ENCODE measurements around the gene SMAD5. TPM values are rescaled to one million over a fixed set of nuclear protein-coding genes. Genes with fewer than 3 reads are reported as not detected.
A peak's percentile ranks its signal among the peaks of the same experiment; 100 is the strongest.

SMAD5 gene
- total and polyA plus RNA-seq, 8 donors = 4.3 to 46.1 (median 20.7) TPM

GRCh38 chr5:136186796-136187195 is 54.2 kb downstream of the SMAD5 start:
- intact Hi-C loops (cut with DNase I) = no loop called here
- H3K4me3 ChIP-seq = no peak overlapping the region
- WGBS, 2 donors = 18 to 21% methylated on average over 2 of the region's 2 CpGs
- no peaks in the 10 kb centered on the region for H3K9me3 ChIP-seq
- peak in 1 of 4 donors; percentile 22 for ATAC-seq
- no peak for DNase-seq
- peaks cover 0 to 3% (median 2%) of the 10 kb centered on the region in 3 donors for H3K4me1 ChIP-seq
- H3K36me3 ChIP-seq = no peaks in the 10 kb centered on the region
- no peak for FAIRE-seq
- H3K27me3 ChIP-seq = no peaks in the 10 kb centered on the region
- no peak overlapping the region for H3K27ac ChIP-seq
- no peak for TF ChIP-seq CTCF (IDR thresholded peaks at IDR 0.05)

DNA sequence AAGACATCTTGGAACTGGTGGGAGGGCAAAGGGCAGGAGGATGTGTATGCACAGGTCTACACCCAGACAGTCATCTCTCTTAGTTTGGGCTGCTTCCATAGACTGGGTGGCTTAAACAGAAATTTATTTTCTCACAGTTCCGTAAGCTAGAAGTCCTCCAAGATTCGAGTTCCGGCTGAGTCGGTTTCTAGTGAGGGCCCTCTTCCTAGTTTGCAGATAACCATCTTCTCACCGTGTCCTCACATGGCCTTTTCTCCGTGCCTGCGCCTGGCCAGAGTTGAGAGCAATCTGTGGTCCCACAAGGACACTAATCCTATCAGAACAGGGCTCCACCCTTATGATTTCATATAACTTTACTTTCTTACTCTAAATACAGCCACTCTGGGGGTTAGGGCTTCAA is 56.2 kb downstream of the SMAD5 start:
- no peaks in the 10 kb centered on the region for H3K9me3 ChIP-seq
- no peak for FAIRE-seq

GRCh38 chr5:136190091-136190720 is 57.6 kb downstream of the SMAD5 start:
- no peak for ATAC-seq
- FAIRE-seq = no peak

More for the DNA sequence above, 56.2 kb downstream of the SMAD5 start:
- peaks cover 0 to 7% (median 7%) of the 10 kb centered on the region in 3 donors for H3K4me1 ChIP-seq
- H3K36me3 ChIP-seq = no peaks in the 10 kb centered on the region
- ATAC-seq = no peak
- no peak overlapping the region for H3K27ac ChIP-seq
- intact Hi-C loops (cut with DNase I) = no loop called here
- TF ChIP-seq CTCF (IDR thresholded peaks at IDR 0.05) = no peak
- WGBS, 2 donors = 91 to 95% methylated on average over 7 of the region's 7 CpGs
- no peak overlapping the region for H3K4me3 ChIP-seq
- no peaks in the 10 kb centered on the region for H3K27me3 ChIP-seq
- DNase-seq = no peak

GRCh38 chr5:136190904-136191303 is 58.3 kb downstream of the SMAD5 start:
- no peak overlapping the region for H3K27ac ChIP-seq
- no peaks in the 10 kb centered on the region for H3K36me3 ChIP-seq
- no peak overlapping the region for H3K4me3 ChIP-seq
- TF ChIP-seq CTCF (IDR thresholded peaks at IDR 0.05) = no peak
- ATAC-seq (no peak), DNase-seq (no peak), FAIRE-seq (no peak)
- intact Hi-C loops (cut with DNase I) = no loop called here
- H3K9me3 ChIP-seq = no peaks in the 10 kb centered on the region
- peaks cover 0 to 7% (median 7%) of the 10 kb centered on the region in 3 donors for H3K4me1 ChIP-seq
- 5 to 20% methylated on average over 1 of the region's 1 CpG for WGBS, 2 donors
- H3K27me3 ChIP-seq = no peaks in the 10 kb centered on the region

More at GRCh38 chr5:136190091-136190720, 57.6 kb downstream of the SMAD5 start:
- Histone ChIP-seq H3K4me1 (peaks cover 0 to 7% (median 7%) of the 10 kb centered on the region in 3 donors), H3K27me3 (no peaks in the 10 kb centered on the region), H3K9me3 (no peaks in the 10 kb centered on the region), H3K27ac (no peak overlapping the region), H3K36me3 (no peaks in the 10 kb centered on the region), H3K4me3 (no peak overlapping the region)
- intact Hi-C loops (cut with DNase I) = no loop called here
- DNase-seq = no peak
- TF ChIP-seq CTCF (IDR thresholded peaks at IDR 0.05) = no peak
- WGBS, 2 donors = 31 to 55% methylated on average over 5 of the region's 5 CpGs

DNA sequence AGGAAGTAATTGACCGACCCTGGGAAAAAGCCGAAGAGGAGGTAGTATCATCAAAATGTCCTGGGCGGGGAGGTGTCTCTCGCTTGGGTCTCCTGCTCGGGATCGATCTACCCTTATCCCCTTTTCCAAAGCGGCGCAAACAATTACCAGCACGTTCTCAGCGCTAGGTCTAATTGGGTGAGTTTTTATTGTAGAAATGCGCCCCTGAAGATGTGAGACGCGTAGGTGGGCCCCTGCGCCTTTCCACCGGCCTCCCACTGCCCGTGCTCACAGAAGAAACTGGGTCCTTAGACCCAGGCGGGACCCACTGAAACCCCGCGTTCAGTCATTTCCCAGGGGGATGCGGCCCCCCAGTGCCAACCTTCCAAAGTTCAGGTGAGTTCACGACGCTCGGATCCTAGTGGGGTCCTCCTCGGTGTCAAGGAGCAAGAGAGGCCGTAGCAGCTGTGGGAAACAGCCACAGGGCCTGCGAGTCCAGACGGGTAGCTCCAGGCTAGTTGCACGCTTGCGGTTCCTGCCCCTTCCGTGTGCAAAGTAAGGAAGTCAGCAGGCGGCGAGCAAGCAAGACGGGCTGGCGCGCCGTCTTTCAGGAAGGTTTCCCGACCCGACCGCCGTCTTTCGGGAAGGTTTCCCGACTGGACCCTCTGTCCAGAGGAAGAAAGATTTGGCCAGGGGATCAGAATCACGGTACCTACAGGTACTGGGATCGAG is 58.8 kb downstream of the SMAD5 start:
- H3K4me3 ChIP-seq = peak overlapping the region in 2 of 4 donors; percentile 18 to 42
- H3K9me3 ChIP-seq = no peaks in the 10 kb centered on the region
- FAIRE-seq (no peak), DNase-seq (no peak), ATAC-seq (peak in 3 of 4 donors; percentile 26 to 38 (median 28))
- 20% methylated on average over 44 of the region's 44 CpGs for WGBS, 2 donors
- H3K27me3 ChIP-seq = no peaks in the 10 kb centered on the region
- peaks cover 0 to 7% (median 7%) of the 10 kb centered on the region in 3 donors for H3K4me1 ChIP-seq
- no peaks in the 10 kb centered on the region for H3K36me3 ChIP-seq
- intact Hi-C loops (cut with DNase I) = no loop called here
- H3K27ac ChIP-seq = no peak overlapping the region
- TF ChIP-seq CTCF (IDR thresholded peaks at IDR 0.05) = no peak

Data from pancreas (tissue), 10 donors.